ENCODE measurements around the gene MYH11. TPM values are rescaled to one million over a fixed set of nuclear protein-coding genes. Genes with fewer than 3 reads are reported as not detected.

Gene MYH11
- total RNA-seq, 6 experiments from 2014 or later: 1.5 to 3.9 (median 2.7) TPM

DNA sequence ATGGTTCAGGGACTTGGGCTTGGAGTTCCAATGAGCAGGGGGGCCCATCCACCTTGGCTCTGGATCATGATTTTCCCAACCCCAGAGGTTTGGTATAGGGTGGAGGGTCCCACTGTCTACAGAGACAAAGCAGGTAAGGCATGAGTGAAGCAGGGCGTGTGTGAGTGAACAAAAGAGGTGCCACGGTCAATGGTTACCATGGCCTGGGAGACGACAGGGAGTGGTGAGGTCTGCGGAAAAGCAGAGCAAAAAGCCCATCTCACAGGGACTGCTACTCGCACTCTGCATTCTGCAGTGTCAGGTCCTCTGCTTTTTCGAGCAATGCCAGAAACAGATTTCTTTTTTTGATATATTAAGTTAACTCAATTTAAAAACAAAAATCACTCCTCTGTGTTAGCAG, 24.6 kb downstream of the MYH11 start:
- no peaks in the 10 kb centered on the region for H3K4me1 ChIP-seq
- ATAC-seq (no peak), DNase-seq (no peak)
- no peaks in the 10 kb centered on the region for H3K36me3 ChIP-seq
- H3K9me3 ChIP-seq: no peaks in the 10 kb centered on the region
- H3K27me3 ChIP-seq: no peaks in the 10 kb centered on the region
- no peak overlapping the region for H3K4me3 ChIP-seq
- TF ChIP-seq POLR2A (IDR thresholded peaks at IDR 0.05) (no peak), CTCF (IDR thresholded peaks at IDR 0.05) (no peak)
- 71% methylated on average over 6 of the region's 6 CpGs for WGBS (ENCODE audit: insufficient coverage, low coverage, low lambda C conversion rate, missing lambda C conversion rate)
- H3K27ac ChIP-seq: no peak overlapping the region
- intact Hi-C loops (cut with DNase I): no loop called here

DNA sequence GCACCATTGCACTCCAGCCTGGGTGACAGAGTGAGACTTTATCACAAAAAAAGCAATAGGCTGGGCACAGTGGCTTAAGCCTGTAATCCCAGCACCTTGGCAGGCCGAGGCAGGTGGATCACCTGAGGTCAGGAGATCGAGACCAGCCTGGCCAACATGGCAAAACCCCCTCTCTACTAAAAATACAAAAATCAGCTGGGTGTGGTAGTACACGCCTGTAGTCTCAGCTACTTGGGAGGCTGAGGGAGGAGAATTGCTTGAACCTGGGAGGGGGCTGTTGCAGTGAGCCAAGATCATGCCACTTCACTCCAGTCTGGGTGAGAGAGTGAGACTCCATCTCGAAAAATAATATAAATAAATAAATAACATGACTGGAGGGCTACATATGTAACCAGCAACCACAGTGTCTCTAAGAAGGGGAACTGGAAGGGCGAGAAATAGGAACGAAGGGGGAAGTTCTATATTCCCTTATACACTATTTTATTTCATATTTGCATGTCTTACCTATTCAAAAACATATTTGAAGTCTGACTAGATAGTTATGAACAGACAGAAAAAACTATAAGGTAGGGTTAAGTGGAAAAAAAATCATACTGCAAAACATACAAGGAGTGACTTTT, 25.9 kb downstream of the MYH11 start:
- H3K9me3 ChIP-seq: no peaks in the 10 kb centered on the region
- H3K36me3 ChIP-seq: no peaks in the 10 kb centered on the region
- ATAC-seq (no peak), DNase-seq (no peak)
- H3K4me3 ChIP-seq: no peak overlapping the region
- H3K27ac ChIP-seq: no peak overlapping the region
- WGBS (ENCODE audit: insufficient coverage, low coverage, low lambda C conversion rate, missing lambda C conversion rate): 61% methylated on average over 5 of the region's 6 CpGs
- H3K4me1 ChIP-seq: no peaks in the 10 kb centered on the region
- intact Hi-C loops (cut with DNase I): no loop called here
- no peaks in the 10 kb centered on the region for H3K27me3 ChIP-seq
- no peak for TF ChIP-seq POLR2A (IDR thresholded peaks at IDR 0.05)
- no peak for TF ChIP-seq CTCF (IDR thresholded peaks at IDR 0.05)

GRCh38 chr16:15829460-15829859, 27.4 kb downstream of the MYH11 start:
- Histone ChIP-seq H3K27me3 (no peaks in the 10 kb centered on the region), H3K9me3 (no peaks in the 10 kb centered on the region), H3K4me3 (no peak overlapping the region), H3K4me1 (no peaks in the 10 kb centered on the region), H3K27ac (no peak overlapping the region), H3K36me3 (no peaks in the 10 kb centered on the region)
- WGBS (ENCODE audit: insufficient coverage, low coverage, low lambda C conversion rate, missing lambda C conversion rate): 28% methylated on average over 4 of the region's 9 CpGs
- intact Hi-C loops (cut with DNase I): no loop called here
- DNase-seq (peak in 1 of 3 donors; percentile 20), ATAC-seq (peak in 3 of 4 donors; percentile 38 to 48 (median 45))
- TF ChIP-seq CTCF (IDR thresholded peaks at IDR 0.05) (no peak), POLR2A (IDR thresholded peaks at IDR 0.05) (no peak)

- Histone ChIP-seq H3K27me3 (no peaks in the 10 kb centered on the region), H3K4me3 (no peak overlapping the region), H3K36me3 (no peaks in the 10 kb centered on the region), H3K27ac (no peak overlapping the region), H3K4me1 (no peaks in the 10 kb centered on the region), H3K9me3 (no peaks in the 10 kb centered on the region)
- TF ChIP-seq POLR2A (IDR thresholded peaks at IDR 0.05) (no peak), CTCF (IDR thresholded peaks at IDR 0.05) (no peak)
- no peak for DNase-seq
- ATAC-seq: no peak
- intact Hi-C loops (cut with DNase I): no loop called here
- WGBS (ENCODE audit: insufficient coverage, low coverage, low lambda C conversion rate, missing lambda C conversion rate): 79% methylated on average over 7 of the region's 11 CpGs
These were observed 29.0 kb downstream of the MYH11 start for GRCh38 chr16:15827709-15828343.
